ENCODE data around the gene POLR1G. TPM values are rescaled to one million over a fixed set of nuclear protein-coding genes. Genes with fewer than 3 reads are reported as not detected.
A peak's percentile ranks its signal among the peaks of the same experiment; 100 is the strongest.

Gene POLR1G
- total and polyA plus RNA-seq, 9 of the 15 experiments (the other 6 are each of a cell fraction or from before 2014, with no cell fraction given), result 3.0 to 50.1 (median 27.4) TPM

DNA sequence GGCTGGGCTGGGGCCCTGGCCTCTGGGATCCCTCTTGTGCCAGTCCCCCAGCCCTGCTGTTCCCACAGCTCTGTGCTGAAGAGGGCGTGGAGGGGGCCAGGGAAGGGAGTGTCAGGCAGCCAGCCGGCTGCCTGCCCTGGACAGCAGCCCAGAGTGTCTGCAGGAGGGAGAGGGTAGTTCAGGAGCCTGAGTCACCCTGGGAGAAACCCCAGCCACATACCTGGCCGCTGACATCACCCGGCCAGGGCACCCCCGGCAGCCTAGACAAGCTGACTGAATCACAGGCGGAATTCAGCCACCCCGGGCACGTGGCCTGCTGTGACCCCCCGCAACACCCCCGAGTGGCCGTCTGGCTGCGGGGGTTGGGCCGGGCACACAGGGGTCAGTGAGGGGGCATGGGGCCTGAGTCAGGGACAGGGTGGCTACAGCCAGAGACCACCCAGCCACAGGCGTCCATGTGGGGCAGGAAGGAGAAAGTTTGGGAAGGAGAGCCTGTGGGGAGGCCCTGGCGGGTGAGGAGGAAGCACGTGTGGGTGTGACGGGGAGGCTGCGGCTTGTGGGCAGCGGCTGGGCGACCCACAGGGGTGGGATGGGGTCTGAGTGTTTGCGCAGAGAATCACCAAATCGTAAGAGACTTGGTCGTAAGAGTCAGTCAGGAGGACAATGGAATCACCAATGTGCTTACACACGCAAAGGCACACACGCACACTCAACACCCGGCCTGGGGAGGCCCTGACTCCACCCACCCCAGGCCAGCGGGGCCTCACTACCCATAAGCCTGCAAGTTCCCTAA is 49.5 kb downstream of the POLR1G start (continued):
- TF ChIP-seq, protein P1, sequence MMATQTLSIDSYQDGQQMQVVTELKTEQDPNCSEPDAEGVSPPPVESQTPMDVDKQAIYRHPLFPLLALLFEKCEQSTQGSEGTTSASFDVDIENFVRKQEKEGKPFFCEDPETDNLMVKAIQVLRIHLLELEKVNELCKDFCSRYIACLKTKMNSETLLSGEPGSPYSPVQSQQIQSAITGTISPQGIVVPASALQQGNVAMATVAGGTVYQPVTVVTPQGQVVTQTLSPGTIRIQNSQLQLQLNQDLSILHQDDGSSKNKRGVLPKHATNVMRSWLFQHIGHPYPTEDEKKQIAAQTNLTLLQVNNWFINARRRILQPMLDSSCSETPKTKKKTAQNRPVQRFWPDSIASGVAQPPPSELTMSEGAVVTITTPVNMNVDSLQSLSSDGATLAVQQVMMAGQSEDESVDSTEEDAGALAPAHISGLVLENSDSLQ (IDR thresholded peaks at IDR 0.05), result no peak; the same call in 1 of the 2 replicates
- no peak for TF ChIP-seq ZZZ3 (IDR thresholded peaks at IDR 0.05)
- no peak for TF ChIP-seq PTTG1 (tag; IDR thresholded peaks at IDR 0.05; ENCODE audit: low read depth)
- TF ChIP-seq MCM5 (IDR thresholded peaks at IDR 0.05; ENCODE audit: low read depth), result no peak
- 0 out of 2 replicates have a peak, but pooled peaks have one; percentile 74 for TF ChIP-seq HDAC8 (tag; IDR thresholded peaks at IDR 0.05)
- no peak for TF ChIP-seq NCOA6 (IDR thresholded peaks at IDR 0.05)
- TF ChIP-seq ZNF79 (CRISPR knock-in tag; IDR thresholded peaks at IDR 0.05; ENCODE audit: low read depth), result no peak
- TF ChIP-seq ZC3H4 (CRISPR knock-in tag; IDR thresholded peaks at IDR 0.05; ENCODE audit: borderline replicate concordance), result no peak
- TF ChIP-seq, protein P2, sequence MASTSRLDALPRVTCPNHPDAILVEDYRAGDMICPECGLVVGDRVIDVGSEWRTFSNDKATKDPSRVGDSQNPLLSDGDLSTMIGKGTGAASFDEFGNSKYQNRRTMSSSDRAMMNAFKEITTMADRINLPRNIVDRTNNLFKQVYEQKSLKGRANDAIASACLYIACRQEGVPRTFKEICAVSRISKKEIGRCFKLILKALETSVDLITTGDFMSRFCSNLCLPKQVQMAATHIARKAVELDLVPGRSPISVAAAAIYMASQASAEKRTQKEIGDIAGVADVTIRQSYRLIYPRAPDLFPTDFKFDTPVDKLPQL (IDR thresholded peaks at IDR 0.05; ENCODE audit: extremely low read depth, insufficient read length), result no peak
- TF ChIP-seq, protein P3, sequence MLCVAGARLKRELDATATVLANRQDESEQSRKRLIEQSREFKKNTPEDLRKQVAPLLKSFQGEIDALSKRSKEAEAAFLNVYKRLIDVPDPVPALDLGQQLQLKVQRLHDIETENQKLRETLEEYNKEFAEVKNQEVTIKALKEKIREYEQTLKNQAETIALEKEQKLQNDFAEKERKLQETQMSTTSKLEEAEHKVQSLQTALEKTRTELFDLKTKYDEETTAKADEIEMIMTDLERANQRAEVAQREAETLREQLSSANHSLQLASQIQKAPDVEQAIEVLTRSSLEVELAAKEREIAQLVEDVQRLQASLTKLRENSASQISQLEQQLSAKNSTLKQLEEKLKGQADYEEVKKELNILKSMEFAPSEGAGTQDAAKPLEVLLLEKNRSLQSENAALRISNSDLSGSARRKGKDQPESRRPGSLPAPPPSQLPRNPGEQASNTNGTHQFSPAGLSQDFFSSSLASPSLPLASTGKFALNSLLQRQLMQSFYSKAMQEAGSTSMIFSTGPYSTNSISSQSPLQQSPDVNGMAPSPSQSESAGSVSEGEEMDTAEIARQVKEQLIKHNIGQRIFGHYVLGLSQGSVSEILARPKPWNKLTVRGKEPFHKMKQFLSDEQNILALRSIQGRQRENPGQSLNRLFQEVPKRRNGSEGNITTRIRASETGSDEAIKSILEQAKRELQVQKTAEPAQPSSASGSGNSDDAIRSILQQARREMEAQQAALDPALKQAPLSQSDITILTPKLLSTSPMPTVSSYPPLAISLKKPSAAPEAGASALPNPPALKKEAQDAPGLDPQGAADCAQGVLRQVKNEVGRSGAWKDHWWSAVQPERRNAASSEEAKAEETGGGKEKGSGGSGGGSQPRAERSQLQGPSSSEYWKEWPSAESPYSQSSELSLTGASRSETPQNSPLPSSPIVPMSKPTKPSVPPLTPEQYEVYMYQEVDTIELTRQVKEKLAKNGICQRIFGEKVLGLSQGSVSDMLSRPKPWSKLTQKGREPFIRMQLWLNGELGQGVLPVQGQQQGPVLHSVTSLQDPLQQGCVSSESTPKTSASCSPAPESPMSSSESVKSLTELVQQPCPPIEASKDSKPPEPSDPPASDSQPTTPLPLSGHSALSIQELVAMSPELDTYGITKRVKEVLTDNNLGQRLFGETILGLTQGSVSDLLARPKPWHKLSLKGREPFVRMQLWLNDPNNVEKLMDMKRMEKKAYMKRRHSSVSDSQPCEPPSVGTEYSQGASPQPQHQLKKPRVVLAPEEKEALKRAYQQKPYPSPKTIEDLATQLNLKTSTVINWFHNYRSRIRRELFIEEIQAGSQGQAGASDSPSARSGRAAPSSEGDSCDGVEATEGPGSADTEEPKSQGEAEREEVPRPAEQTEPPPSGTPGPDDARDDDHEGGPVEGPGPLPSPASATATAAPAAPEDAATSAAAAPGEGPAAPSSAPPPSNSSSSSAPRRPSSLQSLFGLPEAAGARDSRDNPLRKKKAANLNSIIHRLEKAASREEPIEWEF (CRISPR knock-in tag; IDR thresholded peaks at IDR 0.05), result no peak
- no peak for TF ChIP-seq RFX7 (CRISPR knock-in tag; IDR thresholded peaks at IDR 0.05)
- TF ChIP-seq MECOM (CRISPR knock-in tag; IDR thresholded peaks at IDR 0.05), result no peak
- no peak for TF ChIP-seq ZNF785 (CRISPR knock-in tag; IDR thresholded peaks at IDR 0.05)
- TF ChIP-seq ZNF436 (CRISPR knock-in tag; IDR thresholded peaks at IDR 0.05), result no peak
- TF ChIP-seq ZNF347 (CRISPR knock-in tag; IDR thresholded peaks at IDR 0.05; ENCODE audit: low read depth), result no peak
- TF ChIP-seq, protein P4, sequence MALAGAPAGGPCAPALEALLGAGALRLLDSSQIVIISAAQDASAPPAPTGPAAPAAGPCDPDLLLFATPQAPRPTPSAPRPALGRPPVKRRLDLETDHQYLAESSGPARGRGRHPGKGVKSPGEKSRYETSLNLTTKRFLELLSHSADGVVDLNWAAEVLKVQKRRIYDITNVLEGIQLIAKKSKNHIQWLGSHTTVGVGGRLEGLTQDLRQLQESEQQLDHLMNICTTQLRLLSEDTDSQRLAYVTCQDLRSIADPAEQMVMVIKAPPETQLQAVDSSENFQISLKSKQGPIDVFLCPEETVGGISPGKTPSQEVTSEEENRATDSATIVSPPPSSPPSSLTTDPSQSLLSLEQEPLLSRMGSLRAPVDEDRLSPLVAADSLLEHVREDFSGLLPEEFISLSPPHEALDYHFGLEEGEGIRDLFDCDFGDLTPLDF (CRISPR knock-in tag; IDR thresholded peaks at IDR 0.05), result no peak
- no peak for TF ChIP-seq SRSF3 (IDR thresholded peaks at IDR 0.05; ENCODE audit: insufficient read depth, low read length)
- TF ChIP-seq ELF1 (tag; IDR thresholded peaks at IDR 0.05), result no peak; the same call in 1 of the 2 replicates

All from K562 (cell line).